ENCODE results near the gene ZBTB7C.

- TF ChIP-seq CTCF (IDR thresholded peaks at IDR 0.05) (no peak), EZH2 (IDR thresholded peaks at IDR 0.05) (no peak), EZH2phosphoT487 (IDR thresholded peaks at IDR 0.05) (no peak)
Measured at GRCh38 chr18:48195787-48196186, 213.4 kb downstream of the ZBTB7C start.
